HG03045 (cell line): ENCODE data around the gene OTULIN.

Experiments
- ATAC-seq: cut with Tn5 transposase; IDR thresholded peaks from one replicate; pipeline ENCODE4 v1.9.1; 2021; ENCODE audit warnings: mild to moderate bottlenecking, moderate library complexity; ENCODE audit not compliant: unreplicated experiment

OTULIN gene

DNA sequence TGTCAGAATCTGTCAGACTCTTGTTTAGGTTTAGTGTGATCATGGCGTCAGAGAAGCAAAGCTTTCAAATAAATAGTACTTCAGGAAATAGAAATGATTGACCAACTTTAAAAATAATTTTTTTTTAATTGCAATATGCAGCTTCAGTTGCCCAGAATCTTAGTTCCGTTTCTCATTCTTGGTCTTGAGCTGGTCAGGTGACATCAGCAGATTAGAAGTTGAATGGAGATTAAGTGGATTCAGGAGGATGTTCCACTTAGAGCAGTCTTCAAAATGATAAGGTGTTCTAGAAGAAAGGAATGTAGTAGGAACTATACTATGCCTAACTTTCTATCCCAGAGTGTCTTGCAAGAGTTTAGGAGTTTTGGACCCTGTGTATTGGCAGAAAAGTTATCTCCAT, 30.6 kb downstream of the OTULIN start:
- ATAC-seq = no peak

GRCh38 chr5:14696057-14696456, 31.5 kb downstream of the OTULIN start:
- no peak for ATAC-seq

GRCh38 chr5:14696851-14697250, 32.3 kb downstream of the OTULIN start:
- ATAC-seq = no peak

GRCh38 chr5:14698495-14698894, 34.0 kb downstream of the OTULIN start:
- ATAC-seq = no peak

GRCh38 chr5:14699159-14699558, 34.6 kb downstream of the OTULIN start:
- no peak for ATAC-seq

GRCh38 chr5:14699807-14700400, 35.4 kb downstream of the OTULIN start:
- ATAC-seq = no peak

GRCh38 chr5:14700478-14701436, 36.2 kb downstream of the OTULIN start:
- ATAC-seq = no peak

GRCh38 chr5:14701556-14701955, 37.0 kb downstream of the OTULIN start:
- ATAC-seq = no peak

DNA sequence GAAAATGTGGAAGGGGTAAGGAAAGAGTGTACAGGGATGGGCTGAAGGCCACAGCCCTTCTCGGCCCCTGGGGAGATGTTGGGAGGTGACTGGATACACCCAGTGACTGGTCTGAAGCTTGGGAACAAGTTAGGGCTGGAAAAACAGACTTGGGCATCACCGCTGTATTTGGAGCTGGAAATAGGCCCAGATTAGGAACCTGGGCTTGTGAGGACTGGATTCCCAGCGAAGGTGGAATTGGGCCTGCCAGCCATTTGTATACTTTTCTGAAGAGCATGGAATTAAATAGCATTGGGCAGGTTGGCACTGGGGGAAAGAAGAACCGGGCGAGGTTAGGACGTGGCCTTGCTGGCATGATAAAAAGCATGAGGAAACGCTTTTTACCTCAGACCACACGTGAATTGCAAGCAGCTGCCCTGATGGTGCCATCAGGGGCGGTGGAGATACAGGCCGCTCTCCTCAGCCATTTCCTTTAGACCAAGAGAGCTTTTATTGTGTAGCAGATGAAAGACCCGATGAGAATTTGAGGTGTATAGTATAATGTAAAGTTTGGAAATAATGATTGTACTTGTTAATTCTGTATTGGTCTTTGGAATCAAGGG, 37.8 kb downstream of the OTULIN start:
- no peak for ATAC-seq

GRCh38 chr5:14705556-14705955, 41.0 kb downstream of the OTULIN start:
- ATAC-seq = no peak

- no peak for ATAC-seq
Observed at GRCh38 chr5:14706615-14707021, 42.1 kb downstream of the OTULIN start.

- no peak for ATAC-seq
Observed at GRCh38 chr5:14707811-14708390, 43.4 kb downstream of the OTULIN start.

- ATAC-seq = no peak
Observed at GRCh38 chr5:14708551-14708950, 44.0 kb downstream of the OTULIN start.

- ATAC-seq = no peak
Observed at GRCh38 chr5:14710313-14710994, 45.9 kb downstream of the OTULIN start.

DNA sequence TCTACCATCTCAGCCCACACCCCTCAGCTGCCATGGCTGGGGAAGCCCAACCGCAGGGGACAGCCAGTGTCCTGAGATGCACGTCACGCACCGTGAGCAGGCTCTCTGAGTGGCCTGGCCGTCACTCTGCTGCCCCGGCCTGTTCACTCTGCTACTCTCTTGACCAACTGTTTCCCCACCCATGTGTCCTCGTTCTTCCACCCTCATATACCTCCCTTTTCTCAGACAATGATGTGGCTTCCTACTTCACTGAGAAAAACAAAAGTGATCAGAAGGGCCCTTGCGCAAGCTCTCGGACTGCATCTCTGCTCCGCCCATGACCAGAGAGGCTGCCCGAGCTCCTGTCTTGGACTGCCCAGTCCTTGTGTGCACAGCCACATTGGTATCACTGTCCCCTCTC, 47.6 kb downstream of the OTULIN start:
- ATAC-seq = no peak

GRCh38 chr5:14712666-14713065, 48.1 kb downstream of the OTULIN start:
- no peak for ATAC-seq

DNA sequence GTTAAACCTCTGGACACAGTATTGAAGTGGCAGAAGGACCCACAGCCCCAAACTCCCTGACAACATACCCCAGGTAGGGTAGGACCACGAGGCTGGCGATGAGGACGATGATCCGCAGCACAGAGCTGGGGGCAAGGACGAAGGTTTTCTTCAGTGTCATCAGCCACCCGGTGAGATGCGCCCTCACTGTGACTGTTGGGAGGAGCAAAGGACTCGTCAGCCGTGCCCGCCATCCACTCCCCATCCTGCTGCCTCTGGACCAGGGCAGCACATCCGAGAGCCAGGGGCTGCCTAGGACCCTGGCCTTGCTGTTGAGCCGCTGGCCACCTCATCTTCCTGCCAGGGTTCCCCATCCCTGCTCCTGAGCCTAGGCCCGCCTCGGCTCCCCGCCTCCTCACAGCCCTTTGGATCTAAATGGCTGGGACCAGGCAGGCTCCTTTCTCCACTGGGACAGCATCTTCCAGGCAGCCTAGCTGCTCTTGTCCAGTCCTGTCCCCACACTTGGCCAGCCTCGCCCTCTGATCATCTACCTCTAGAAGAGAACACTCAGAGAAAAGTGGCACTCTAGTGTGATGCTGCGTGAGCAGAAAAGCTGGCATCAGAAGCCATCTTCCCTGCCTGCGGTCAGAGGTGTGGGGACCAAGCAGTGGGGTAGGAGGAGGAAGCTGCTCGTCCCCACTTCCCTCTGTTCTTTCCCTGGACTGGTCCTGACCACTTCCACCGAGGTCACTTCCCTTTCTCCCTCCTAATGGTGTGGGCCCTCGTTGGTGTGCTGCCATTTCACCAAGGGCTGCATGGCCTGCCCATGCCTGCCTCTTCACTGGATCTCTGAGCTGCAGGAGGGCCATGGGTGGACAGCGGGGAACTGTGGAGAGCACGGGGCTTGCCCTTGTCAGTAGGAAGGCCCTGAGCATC, 49.2 kb downstream of the OTULIN start:
- no peak for ATAC-seq

DNA sequence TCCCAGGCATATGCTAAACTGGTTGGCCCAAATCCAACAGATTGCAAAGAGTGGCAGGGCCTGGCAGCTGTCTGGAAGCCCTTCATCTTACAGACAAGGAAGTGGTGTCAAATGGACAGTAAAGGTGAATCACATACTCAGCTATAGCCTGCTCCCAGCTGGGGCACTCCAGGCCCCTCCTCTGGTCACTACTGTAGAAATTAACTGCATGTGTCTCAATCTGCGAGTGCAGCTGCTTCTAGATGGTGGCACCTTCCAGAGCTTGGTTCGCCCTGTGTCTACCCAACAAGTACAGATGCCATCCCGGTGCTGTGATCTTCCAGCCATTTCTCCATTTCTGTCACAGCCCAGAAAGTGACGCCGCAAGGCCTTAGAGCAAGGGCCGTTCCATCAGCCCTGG, 50.2 kb downstream of the OTULIN start:
- ATAC-seq = no peak

GRCh38 chr5:14715481-14715880, 51.0 kb downstream of the OTULIN start:
- no peak for ATAC-seq
